Left lung (tissue), 10 donors: ENCODE data around the gene NAA16. TPM values are rescaled to one million over a fixed set of nuclear protein-coding genes. Genes with fewer than 3 reads are reported as not detected.
A peak's percentile ranks its signal among the peaks of the same experiment; 100 is the strongest.
"Not testable (repeated sequence)": the region's sequence is repeated elsewhere in the genome, so short reads cannot be mapped to it uniquely, and the experiment has no call there.

ENCODE experiments used
- ATAC-seq: fragments of 200-7000 bp; cut with Tn5 transposase; one replicate; pipeline ENCODE4 v1.9.1; 2020; ENCODE audit warnings: moderate library complexity
- DNase-seq, 4 donors: peaks; one replicate each; pipeline ENCODE4 v3.0.0-alpha.2; 2013 to 2020
- H3K27ac ChIP-seq, 2 donors: fragments of 200-600 bp; sonication (generic) in 1 of 2; one replicate each; pipeline versions ENCODE4 v1.5.0 to v1.8.0; 2020 to 2021
- H3K27me3 ChIP-seq, 2 donors: fragments of 200-600 bp; sonication (generic) in 1 of 2; one replicate each; pipeline versions ENCODE4 v1.5.0 to v1.8.0; 2020 to 2021
- H3K36me3 ChIP-seq, 2 donors: fragments of 200-600 bp; sonication (generic) in 1 of 2; one replicate each; pipeline versions ENCODE4 v1.5.0 to v1.8.0; 2020 to 2021
- H3K4me1 ChIP-seq, 2 donors: fragments of 200-600 bp; one replicate each; pipeline ENCODE4 v1.8.0; 2021
- H3K4me3 ChIP-seq, 2 donors: fragments of 200-600 bp; sonication (generic) in 1 of 2; one replicate each; pipeline versions ENCODE4 v1.5.0 to v1.8.0; 2020 to 2021; ENCODE audit warnings: mild to moderate bottlenecking in 1 of 2
- H3K9me3 ChIP-seq, 2 donors: fragments of 200-600 bp; sonication (generic) in 1 of 2; one replicate each; pipeline versions ENCODE4 v1.5.0 to v1.8.0; 2020 to 2021
- CTCF ChIP-seq, 2 donors: fragments of 200-600 bp; sonication (generic) in 1 of 2; IDR thresholded peaks; one replicate each; pipeline versions ENCODE4 v1.5.0 to v1.8.0; 2021; ENCODE audit warnings: antibody characterized with exemption in 2 of 2
- intact Hi-C, 2 donors: fragments of 100-400 bp; cut with DNase I; formaldehyde crosslinking; loops; one replicate each; pipeline versions ENCODE4 v1.11.2 to v1.14.2; 2022
- polyA plus RNA-seq, 6 donors: library from polyadenylated mRNA; unstranded; fragments of 120-200 nt; gene quantifications; one replicate each; pipeline ENCODE4 v1.2.1, GENCODE V29; 2013; ENCODE audit not compliant: insufficient read length in 6 of 6
- total RNA-seq, 2 donors: library from RNA; stranded (reverse); fragmentation: NEBNext Ultra II Directional; extraction: Animal tissue kit (Norgen Biotek cat#: 25700); gene quantifications; one replicate each; pipeline ENCODE4 v1.2.1, GENCODE V29; 2021
- donor health status: DM: no; HTN: yes; CAD: no.
- donor health status: DM: no; HTN: no; CAD: no.

Gene NAA16
- total and polyA plus RNA-seq, 8 donors: 17.2 to 69.4 (median 55.6) TPM

GRCh38 chr13:41418027-41418426 lies 107.0 kb downstream of the NAA16 start:
- no peak for TF ChIP-seq CTCF (IDR thresholded peaks at IDR 0.05)

GRCh38 chr13:41418731-41419130 lies 107.7 kb downstream of the NAA16 start:
- Histone ChIP-seq H3K27me3 (no peaks in the 10 kb centered on the region), H3K4me3 (no peak overlapping the region), H3K9me3 (no peaks in the 10 kb centered on the region), H3K36me3 (no peaks in the 10 kb centered on the region), H3K4me1 (no peaks in the 10 kb centered on the region), H3K27ac (no peak overlapping the region)
- intact Hi-C loops: loop anchor here in 1 of 2 donors (10.0 kb wide), 1 partner anchor 236 kb away; no protein-coding TSS in a partner anchor
- ATAC-seq (no peak), DNase-seq (no peak)
- no peak for TF ChIP-seq CTCF (IDR thresholded peaks at IDR 0.05)

More at GRCh38 chr13:41418027-41418426, 107.0 kb downstream of the NAA16 start:
- intact Hi-C loops: loop anchor here in 1 of 2 donors (10.0 kb wide), 1 partner anchor 237 kb away; no protein-coding TSS in a partner anchor
- H3K9me3 ChIP-seq: no peaks in the 10 kb centered on the region
- H3K36me3 ChIP-seq: no peaks in the 10 kb centered on the region
- peak in 2 of 4 donors; percentile 17 to 32 for DNase-seq
- no peak overlapping the region for H3K27ac ChIP-seq
- no peaks in the 10 kb centered on the region for H3K27me3 ChIP-seq
- no peaks in the 10 kb centered on the region for H3K4me1 ChIP-seq
- no peak overlapping the region for H3K4me3 ChIP-seq
- ATAC-seq: peak; percentile 69

GRCh38 chr13:41419206-41419605 lies 108.1 kb downstream of the NAA16 start:
- no peaks in the 10 kb centered on the region for H3K36me3 ChIP-seq
- no peak overlapping the region for H3K4me3 ChIP-seq
- no peaks in the 10 kb centered on the region for H3K9me3 ChIP-seq
- intact Hi-C loops: loop anchor here in 1 of 2 donors (10.0 kb wide), 1 partner anchor 236 kb away; no protein-coding TSS in a partner anchor
- no peak overlapping the region for H3K27ac ChIP-seq
- DNase-seq: peak in 1 of 4 donors; percentile 5
- H3K27me3 ChIP-seq: no peaks in the 10 kb centered on the region
- ATAC-seq: no peak
- H3K4me1 ChIP-seq: no peaks in the 10 kb centered on the region
- no peak for TF ChIP-seq CTCF (IDR thresholded peaks at IDR 0.05)

GRCh38 chr13:41420146-41420545 lies 109.1 kb downstream of the NAA16 start:
- intact Hi-C loops: no loop called here
- no peaks in the 10 kb centered on the region for H3K4me1 ChIP-seq
- H3K36me3 ChIP-seq: no peaks in the 10 kb centered on the region
- ATAC-seq (no peak), DNase-seq (peak in 1 of 4 donors; percentile 48)
- no peak overlapping the region for H3K27ac ChIP-seq
- no peak overlapping the region for H3K4me3 ChIP-seq
- no peaks in the 10 kb centered on the region for H3K9me3 ChIP-seq
- no peaks in the 10 kb centered on the region for H3K27me3 ChIP-seq
- TF ChIP-seq CTCF (IDR thresholded peaks at IDR 0.05): no peak

GRCh38 chr13:41421330-41421729 lies 110.3 kb downstream of the NAA16 start:
- H3K27me3 ChIP-seq, intact Hi-C loops, H3K4me3 ChIP-seq, H3K9me3 ChIP-seq, DNase-seq, H3K27ac ChIP-seq, H3K36me3 ChIP-seq, ATAC-seq, H3K4me1 ChIP-seq: not testable (repeated sequence)

GRCh38 chr13:41421983-41422382 lies 110.9 kb downstream of the NAA16 start:
- H3K27ac ChIP-seq, ATAC-seq, H3K4me3 ChIP-seq, intact Hi-C loops, DNase-seq, H3K36me3 ChIP-seq, H3K9me3 ChIP-seq, H3K4me1 ChIP-seq, H3K27me3 ChIP-seq: not testable (repeated sequence)

GRCh38 chr13:41423259-41423658 lies 112.2 kb downstream of the NAA16 start:
- H3K27me3 ChIP-seq: peaks cover 0 to 11% of the 10 kb centered on the region in 2 donors
- DNase-seq, H3K4me3 ChIP-seq, H3K4me1 ChIP-seq, intact Hi-C loops, H3K27ac ChIP-seq, H3K9me3 ChIP-seq, ATAC-seq, H3K36me3 ChIP-seq: not testable (repeated sequence)

GRCh38 chr13:41424675-41425074 lies 113.6 kb downstream of the NAA16 start:
- H3K27ac ChIP-seq, ATAC-seq, H3K36me3 ChIP-seq, H3K4me1 ChIP-seq, H3K4me3 ChIP-seq, intact Hi-C loops, H3K9me3 ChIP-seq, DNase-seq: not testable (repeated sequence)
- H3K27me3 ChIP-seq: peaks cover 0 to 15% of the 10 kb centered on the region in 2 donors
